T-helper 2 cell treated with Interferon-gamma antibody and Interleukin-4, amounts not matched to agents 5 μg/mL and 100 μg/mL, for 36 hours (primary cell): ENCODE data around the gene RFESD.
"Not testable (repeated sequence)": the region's sequence is repeated elsewhere in the genome, so short reads cannot be mapped to it uniquely, and the experiment has no call there.

ENCODE experiments used
- DNase-seq: peaks from one replicate; pipeline ENCODE4 v3.0.0; 2021; ENCODE audit warnings: low spot score
- H3K27ac Mint-ChIP-seq: one replicate; pipeline ENCODE4 v1.8.0; 2021; ENCODE audit warnings: mild to moderate bottlenecking, mixed read lengths
- H3K27me3 Mint-ChIP-seq: one replicate; pipeline ENCODE4 v1.8.0; 2021; ENCODE audit warnings: low read depth, mixed read lengths
- H3K36me3 Mint-ChIP-seq: one replicate; pipeline ENCODE4 v1.8.0; 2021; ENCODE audit warnings: low read depth, mixed read lengths
- H3K4me1 Mint-ChIP-seq: one replicate; pipeline ENCODE4 v1.8.0; 2021; ENCODE audit warnings: low read depth, mixed read lengths
- H3K4me3 Mint-ChIP-seq: one replicate; pipeline ENCODE4 v1.8.0; 2022; ENCODE audit warnings: mild to moderate bottlenecking, moderate library complexity, mixed read lengths
- H3K9me3 Mint-ChIP-seq: one replicate; pipeline ENCODE4 v1.8.0; 2021; ENCODE audit warnings: mixed read lengths

RFESD gene

DNA sequence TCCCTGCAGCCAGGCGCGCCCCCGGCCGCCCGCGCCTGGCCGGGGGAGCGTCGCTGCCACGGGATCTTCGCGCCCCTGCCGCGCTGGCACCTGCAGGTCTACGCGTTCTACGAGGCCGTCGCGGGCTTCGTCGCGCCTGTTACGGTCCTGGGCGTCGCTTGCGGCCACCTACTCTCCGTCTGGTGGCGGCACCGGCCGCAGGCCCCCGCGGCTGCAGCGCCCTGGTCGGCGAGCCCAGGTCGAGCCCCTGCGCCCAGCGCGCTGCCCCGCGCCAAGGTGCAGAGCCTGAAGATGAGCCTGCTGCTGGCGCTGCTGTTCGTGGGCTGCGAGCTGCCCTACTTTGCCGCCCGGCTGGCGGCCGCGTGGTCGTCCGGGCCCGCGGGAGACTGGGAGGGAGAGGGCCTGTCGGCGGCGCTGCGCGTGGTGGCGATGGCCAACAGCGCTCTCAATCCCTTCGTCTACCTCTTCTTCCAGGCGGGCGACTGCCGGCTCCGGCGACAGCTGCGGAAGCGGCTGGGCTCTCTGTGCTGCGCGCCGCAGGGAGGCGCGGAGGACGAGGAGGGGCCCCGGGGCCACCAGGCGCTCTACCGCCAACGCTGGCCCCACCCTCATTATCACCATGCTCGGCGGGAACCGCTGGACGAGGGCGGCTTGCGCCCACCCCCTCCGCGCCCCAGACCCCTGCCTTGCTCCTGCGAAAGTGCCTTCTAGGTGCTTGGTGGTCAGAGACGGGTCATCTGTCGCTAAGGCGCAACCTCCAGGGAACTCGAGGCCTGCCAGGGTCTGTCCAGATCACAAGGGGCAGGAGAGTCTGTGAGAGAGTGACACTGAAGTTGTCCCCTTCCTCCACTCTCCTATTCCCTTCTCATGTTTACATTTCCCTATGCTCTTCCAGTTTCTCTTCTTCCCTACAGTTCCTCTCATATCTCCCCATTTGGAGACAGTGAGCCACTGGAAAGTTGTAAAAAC is 25.4 kb upstream of the RFESD start:
- H3K9me3 Mint-ChIP-seq, result no peaks in the 10 kb centered on the region
- DNase-seq, result peak; percentile 42
- H3K4me1 Mint-ChIP-seq, result peaks cover 30% of the 10 kb centered on the region
- peak overlapping the region; percentile 81 for H3K4me3 Mint-ChIP-seq
- H3K27ac Mint-ChIP-seq, result peak overlapping the region; percentile 81
- peaks cover 4% of the 10 kb centered on the region for H3K36me3 Mint-ChIP-seq
- H3K27me3 Mint-ChIP-seq, result peaks cover 18% of the 10 kb centered on the region

DNA sequence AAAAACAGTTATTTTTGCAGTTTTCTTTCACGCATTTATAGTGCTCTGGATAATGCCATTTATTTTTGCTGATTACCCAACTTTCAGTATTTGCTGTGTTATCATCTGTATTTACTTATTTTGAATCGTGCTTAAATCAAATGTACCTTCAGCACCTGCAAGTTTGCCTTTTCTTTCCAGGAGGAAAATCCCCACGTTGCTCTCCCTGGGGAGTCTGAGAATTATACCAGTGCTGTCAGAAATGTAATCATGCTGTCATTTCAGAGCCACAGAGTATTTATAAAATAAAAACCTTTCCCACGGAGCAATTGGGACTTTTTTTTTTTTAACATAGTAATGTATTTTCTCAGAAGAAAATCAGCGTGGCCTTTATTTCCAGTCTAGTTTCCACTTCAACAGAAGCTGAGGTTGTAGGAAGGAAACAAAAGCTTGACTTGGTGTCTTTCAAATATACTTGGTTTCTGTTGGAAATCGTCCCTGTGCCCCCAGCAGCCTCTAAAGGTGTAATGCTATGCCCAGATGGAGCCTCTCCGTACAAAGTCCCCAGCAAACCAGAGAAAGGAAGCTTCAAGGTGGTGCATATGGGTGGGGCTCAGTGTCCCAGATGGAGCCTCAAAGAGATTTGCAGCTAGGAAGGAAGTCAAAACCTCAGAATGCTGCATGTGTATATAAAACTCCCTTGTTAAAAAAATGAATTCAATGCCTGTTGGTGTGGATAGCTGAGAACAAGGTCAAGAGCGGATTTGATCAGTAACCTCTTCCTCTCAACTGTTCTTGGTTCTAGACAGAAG is 24.5 kb upstream of the RFESD start:
- Mint-ChIP-seq H3K27ac (peak overlapping the region; percentile 81), H3K36me3 (peaks cover 4% of the 10 kb centered on the region), H3K4me3 (peak overlapping the region; percentile 81), H3K9me3 (no peaks in the 10 kb centered on the region), H3K27me3 (peaks cover 22% of the 10 kb centered on the region), H3K4me1 (peaks cover 30% of the 10 kb centered on the region)
- no peak for DNase-seq

DNA sequence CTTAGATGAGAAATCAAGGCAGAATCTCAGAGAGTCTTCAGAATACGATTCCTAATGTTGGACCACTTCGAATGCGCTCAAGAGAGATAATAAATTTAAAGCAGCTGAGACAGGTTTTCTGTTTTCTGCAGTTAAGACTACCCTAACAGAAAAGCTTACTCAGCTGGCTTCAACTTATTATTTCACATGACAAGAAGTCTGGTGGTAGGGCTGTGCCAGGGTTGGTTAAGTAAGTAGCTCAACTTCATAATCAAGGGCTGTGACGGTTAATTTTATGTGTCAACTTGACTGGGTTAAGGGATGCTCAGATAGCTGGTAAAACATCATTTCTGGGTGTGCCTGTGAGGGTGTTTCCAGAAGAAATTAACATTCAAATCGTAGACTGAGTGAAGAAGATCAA is 22.9 kb upstream of the RFESD start:
- Mint-ChIP-seq H3K27ac (no peak overlapping the region), H3K4me3 (no peak overlapping the region)
- DNase-seq, result no peak

DNA sequence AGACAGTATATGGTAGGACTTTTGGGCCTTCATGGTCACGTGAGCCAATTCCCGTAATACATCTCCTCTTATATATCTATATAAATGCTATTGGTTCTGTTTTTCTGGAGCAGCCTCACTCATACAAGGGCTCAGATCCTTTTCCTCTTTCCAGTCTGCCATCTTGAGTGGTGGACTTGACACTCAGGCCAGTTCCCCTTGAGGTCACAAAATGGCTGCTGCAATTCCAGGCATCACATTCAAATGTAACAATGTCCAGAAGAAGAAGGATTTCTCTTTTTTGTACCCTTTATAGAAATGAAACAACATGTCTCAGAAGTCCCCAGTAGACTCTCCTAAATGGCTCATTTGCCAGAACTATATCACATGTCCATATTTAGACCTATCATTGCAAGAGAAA is 22.2 kb upstream of the RFESD start:
- no peak for DNase-seq
- Mint-ChIP-seq H3K36me3 (peaks cover 1% of the 10 kb centered on the region), H3K4me3 (no peak overlapping the region), H3K4me1 (peaks cover 22% of the 10 kb centered on the region), H3K27me3 (peaks cover 19% of the 10 kb centered on the region), H3K9me3 (no peaks in the 10 kb centered on the region), H3K27ac (no peak overlapping the region)

More for the DNA sequence above, 22.9 kb upstream of the RFESD start:
- H3K27me3 Mint-ChIP-seq, result peaks cover 21% of the 10 kb centered on the region
- H3K9me3 Mint-ChIP-seq, result no peaks in the 10 kb centered on the region
- H3K36me3 Mint-ChIP-seq, result peaks cover 4% of the 10 kb centered on the region
- peaks cover 28% of the 10 kb centered on the region for H3K4me1 Mint-ChIP-seq

DNA sequence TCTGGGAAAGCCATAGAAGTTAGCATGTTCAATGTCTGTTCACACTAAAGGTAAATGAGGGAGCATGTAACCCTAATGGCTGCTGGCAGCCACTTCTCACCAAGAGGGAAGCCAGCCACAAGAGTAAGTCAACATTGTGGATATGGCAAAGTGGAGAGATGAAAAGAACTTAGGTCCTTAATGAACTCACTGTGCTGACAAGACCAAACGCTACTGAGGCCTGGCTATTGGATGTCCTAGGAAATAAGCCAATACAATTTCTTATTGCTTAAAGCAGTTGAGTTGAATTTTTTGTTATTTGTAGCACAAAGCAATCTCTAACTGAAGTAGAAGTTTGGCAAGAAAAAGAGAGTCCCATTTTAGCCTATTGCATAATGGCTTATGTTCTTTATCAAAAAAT is 19.9 kb upstream of the RFESD start:
- Mint-ChIP-seq H3K9me3 (peaks cover 7% of the 10 kb centered on the region), H3K4me3 (no peak overlapping the region), H3K4me1 (peaks cover 14% of the 10 kb centered on the region), H3K27ac (no peak overlapping the region), H3K36me3 (no peaks in the 10 kb centered on the region), H3K27me3 (peaks cover 12% of the 10 kb centered on the region)
- DNase-seq, result no peak

DNA sequence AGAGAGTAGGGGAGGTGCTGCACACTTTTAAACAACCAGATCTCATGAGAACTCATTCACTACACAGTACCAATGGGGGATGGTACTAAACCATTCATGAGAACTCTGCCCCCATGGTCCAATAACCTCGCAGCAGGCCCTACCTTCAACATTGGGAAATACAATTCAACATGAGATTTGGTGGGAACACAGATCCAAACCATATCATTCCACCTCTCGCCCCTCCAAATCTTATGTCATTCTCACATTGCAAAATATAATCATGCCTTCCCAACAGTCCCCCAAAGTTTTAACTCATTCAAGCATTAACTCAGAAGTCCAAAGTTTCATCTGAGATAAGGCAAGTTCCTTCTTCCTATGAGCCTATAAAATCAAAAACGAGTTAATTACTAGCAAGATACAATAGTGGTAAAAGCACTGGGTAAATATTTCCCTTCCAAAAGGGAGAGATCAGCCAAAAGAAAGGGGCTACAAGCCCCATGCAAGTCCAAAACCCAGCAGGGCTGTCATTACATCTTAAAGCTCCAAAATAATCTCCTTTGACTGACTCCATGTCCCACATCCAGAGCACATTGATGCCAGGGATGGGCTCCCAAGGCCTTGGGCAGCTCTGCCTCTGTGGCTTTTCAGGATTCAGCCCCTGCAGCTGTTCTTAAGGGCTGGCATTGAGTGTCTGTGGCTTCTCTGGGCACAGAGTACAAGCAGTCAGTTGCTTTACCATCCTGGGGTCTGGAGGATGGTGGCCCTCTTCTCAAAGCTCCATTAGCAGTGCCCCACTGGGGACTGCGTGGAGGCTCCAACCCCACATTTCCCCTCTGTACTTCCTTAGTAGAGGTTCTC is 18.4 kb upstream of the RFESD start:
- no peak overlapping the region for H3K4me3 Mint-ChIP-seq
- peaks cover 16% of the 10 kb centered on the region for H3K9me3 Mint-ChIP-seq
- H3K4me1 Mint-ChIP-seq, result peaks cover 12% of the 10 kb centered on the region
- H3K36me3 Mint-ChIP-seq, result peaks cover 6% of the 10 kb centered on the region
- no peak overlapping the region for H3K27ac Mint-ChIP-seq
- no peak for DNase-seq
- H3K27me3 Mint-ChIP-seq, result peaks cover 12% of the 10 kb centered on the region

DNA sequence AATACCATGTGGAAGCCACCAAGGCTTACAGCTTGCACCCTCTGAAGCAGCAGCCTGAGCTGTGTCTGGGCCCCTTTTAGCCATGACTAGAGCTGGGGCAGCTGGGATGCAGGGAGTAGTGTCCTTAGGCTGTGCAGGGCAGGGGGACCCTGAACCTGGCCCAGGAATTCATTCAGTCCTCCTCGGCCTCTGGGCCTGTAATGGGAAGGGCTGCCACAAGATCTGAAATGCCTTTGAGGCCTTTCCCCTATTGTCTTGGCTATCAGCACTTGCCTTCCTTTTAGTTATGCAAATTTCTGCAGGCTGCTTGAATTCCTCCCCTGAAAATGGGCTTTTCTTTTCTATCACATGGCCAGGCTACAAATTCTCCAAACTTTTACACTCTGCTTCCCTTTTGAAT is 17.6 kb upstream of the RFESD start:
- Mint-ChIP-seq H3K27ac (no peak overlapping the region), H3K27me3 (peaks cover 10% of the 10 kb centered on the region), H3K4me3 (no peak overlapping the region)

DNA sequence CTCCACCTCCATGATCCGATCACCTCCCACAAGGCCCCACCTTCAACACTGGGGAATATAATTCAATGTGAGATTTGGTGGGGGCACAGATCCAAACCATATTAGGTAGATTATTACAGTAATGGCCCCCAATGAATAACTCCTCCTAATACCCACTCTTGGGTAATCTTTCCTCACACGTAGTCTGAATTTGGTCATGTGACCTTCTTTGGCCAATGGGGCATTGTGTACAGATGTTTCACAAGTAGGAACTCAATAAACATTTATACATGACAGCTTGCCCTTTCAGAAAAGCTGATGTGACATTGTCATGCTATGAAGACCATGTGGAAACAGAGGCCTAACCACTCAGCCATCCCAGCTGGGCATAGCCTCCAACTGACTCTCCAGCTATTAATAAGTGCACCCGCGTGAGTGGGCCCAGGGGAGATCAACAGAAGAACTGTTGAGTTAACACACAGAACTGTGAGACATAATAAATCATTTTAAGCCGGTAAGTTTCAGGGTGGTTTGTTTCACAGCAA is 16.1 kb upstream of the RFESD start:
- no peak overlapping the region for H3K4me3 Mint-ChIP-seq
- H3K9me3 Mint-ChIP-seq, result peaks cover 16% of the 10 kb centered on the region
- peaks cover 6% of the 10 kb centered on the region for H3K36me3 Mint-ChIP-seq
- no peak for DNase-seq
- H3K4me1 Mint-ChIP-seq, result peaks cover 12% of the 10 kb centered on the region
- peaks cover 7% of the 10 kb centered on the region for H3K27me3 Mint-ChIP-seq
- H3K27ac Mint-ChIP-seq, result no peak overlapping the region

More for the DNA sequence above, 17.6 kb upstream of the RFESD start:
- Mint-ChIP-seq H3K9me3 (peaks cover 16% of the 10 kb centered on the region), H3K4me1 (peaks cover 12% of the 10 kb centered on the region), H3K36me3 (peaks cover 6% of the 10 kb centered on the region)
- no peak for DNase-seq

DNA sequence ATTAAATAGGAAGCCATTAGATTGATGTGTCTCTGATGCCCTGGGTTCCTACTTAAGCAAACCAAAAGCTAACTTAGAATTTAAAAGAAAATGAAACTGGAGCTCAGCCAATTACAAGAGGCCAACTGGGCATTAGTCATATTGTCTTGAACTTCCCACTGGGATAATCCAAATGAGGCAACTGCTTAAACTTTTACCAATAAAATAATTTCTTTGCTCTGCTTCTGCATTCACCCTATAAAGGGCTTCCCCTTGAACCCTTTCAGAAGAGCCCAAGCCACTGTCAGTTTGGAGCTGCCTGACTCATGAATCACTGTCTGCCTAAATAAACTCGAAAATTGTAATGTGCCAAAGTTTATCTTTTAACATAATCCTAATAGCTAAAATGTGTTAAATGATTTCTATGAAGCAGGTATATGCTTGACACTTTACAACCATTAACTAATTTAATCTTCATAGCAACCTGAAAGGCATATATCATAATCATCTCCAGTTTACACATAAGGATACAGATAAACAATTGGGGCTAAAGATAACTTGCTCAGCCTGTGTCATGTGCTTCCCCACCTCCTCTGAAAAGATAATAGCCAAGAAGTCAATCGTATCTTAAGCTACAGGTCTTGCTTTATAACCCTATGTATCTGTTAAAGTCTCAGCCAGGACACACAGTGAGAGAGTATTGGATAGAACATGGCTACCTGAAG is 15.2 kb upstream of the RFESD start:
- Mint-ChIP-seq H3K36me3 (peaks cover 6% of the 10 kb centered on the region), H3K27me3 (peaks cover 9% of the 10 kb centered on the region), H3K4me3 (no peak overlapping the region), H3K9me3 (peaks cover 16% of the 10 kb centered on the region), H3K4me1 (peaks cover 12% of the 10 kb centered on the region), H3K27ac (no peak overlapping the region)
- no peak for DNase-seq

DNA sequence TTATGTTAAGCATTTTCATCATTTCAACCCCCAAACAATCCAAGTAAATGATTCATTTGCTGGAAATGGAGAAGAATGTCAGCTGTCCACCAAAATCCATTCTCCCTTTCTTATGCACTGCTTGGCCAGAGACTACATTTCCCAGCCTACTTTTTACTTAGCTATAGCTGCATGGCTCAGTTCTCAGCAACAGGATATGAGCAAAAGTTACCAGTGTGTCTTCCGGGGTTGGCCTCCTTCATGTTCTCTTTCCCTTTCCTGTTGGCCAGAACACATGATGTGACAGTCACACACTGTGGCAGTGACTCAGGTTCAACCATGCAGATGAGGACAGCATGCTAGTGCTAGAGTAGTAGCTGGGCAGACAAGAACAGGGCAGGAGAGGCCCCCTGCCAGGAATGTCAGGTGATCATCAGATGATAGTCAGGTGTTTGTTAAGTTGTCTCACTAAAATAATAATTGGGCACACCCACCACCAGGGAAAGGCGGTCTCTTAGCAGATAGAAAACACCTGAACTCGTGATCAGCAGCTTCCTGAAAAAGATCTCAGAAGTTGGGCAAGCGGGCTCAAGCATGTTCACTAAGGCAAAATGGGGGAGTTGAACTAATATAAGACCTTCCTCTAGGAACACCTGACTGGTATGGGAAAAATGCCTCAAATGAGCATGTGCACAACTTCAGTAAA is 14.4 kb upstream of the RFESD start:
- Mint-ChIP-seq H3K4me3 (peak overlapping the region; percentile 15), H3K4me1 (peaks cover 12% of the 10 kb centered on the region), H3K27me3 (peaks cover 10% of the 10 kb centered on the region), H3K9me3 (peaks cover 16% of the 10 kb centered on the region), H3K36me3 (peaks cover 6% of the 10 kb centered on the region), H3K27ac (peak overlapping the region; percentile 93)
- DNase-seq, result peak; percentile 73

DNA sequence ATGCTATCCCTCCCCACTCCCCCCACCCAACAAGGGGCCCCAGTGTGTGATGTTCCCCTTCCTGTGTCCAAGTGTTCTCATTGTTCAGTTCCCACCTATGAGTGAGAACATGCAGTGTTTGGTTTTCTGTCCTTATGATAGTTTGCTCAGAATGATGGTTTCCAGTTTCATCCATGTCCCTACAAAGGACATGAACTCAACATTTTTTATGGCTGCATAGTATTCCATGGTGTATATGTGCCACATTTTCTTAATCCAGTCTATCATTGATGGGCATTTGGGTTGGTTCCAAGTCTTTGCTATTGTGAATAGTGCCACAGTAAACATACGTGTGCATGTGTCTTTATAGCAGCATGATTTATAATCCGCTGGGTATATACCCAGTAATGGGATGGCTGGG is 13.6 kb upstream of the RFESD start:
- not testable (repeated sequence) for H3K27ac Mint-ChIP-seq, H3K4me3 Mint-ChIP-seq, H3K27me3 Mint-ChIP-seq, DNase-seq, H3K36me3 Mint-ChIP-seq
- Mint-ChIP-seq H3K9me3 (peaks cover 16% of the 10 kb centered on the region), H3K4me1 (peaks cover 12% of the 10 kb centered on the region)

DNA sequence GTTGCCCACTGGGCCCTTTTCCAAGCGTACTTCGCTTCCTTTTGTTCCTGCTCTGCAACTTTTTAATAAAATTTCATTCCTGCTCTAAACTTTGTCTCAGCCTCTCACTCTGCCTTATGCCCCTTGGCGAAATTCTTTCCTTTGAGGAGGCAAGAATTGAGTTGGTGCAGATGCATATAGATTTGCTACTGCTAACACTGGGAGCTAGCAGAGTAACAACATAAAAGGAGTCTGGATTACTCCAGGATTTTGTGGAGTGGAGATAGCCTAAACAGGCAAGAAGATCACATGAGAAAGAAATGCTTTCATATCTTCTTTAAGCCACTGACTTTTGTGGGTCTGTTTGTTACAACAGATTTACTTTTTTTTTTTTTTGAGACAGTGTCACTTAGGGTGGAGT is 12.9 kb upstream of the RFESD start:
- Mint-ChIP-seq H3K27me3 (peaks cover 15% of the 10 kb centered on the region), H3K4me3 (no peak overlapping the region), H3K4me1 (peaks cover 15% of the 10 kb centered on the region), H3K36me3 (peaks cover 6% of the 10 kb centered on the region), H3K27ac (no peak overlapping the region), H3K9me3 (peaks cover 16% of the 10 kb centered on the region)
- DNase-seq, result no peak
